H1 (cell line): ENCODE data around the gene ZBTB22. TPM values are rescaled to one million over a fixed set of nuclear protein-coding genes. Genes with fewer than 3 reads are reported as not detected.

Source experiments
- polyA plus RNA-seq, 7 experiments: library from polyadenylated mRNA; depleted of rRNA in 3 of 7; stranded (reverse) in 5 of 7; unstranded in 2 of 7; fragments of >200 nt in 5 of 7; fragments of 200-250 nt in 2 of 7; gene quantifications; 1 replicate in 5 of 7; 2 replicates in 1 of 7; 4 replicates in 1 of 7; pipeline versions ENCODE4 v1.2.1 to v1.2.3, GENCODE V29; 2011 to 2013; ENCODE audit warnings: missing spikeins in 2 of 7, mixed read lengths in 2 of 7
- total RNA-seq: library from RNA; stranded (reverse); fragmentation: NEBNext Ultra II Directional; extraction: Animal tissue kit (Norgen Biotek cat#: 25700); gene quantifications from 2 replicates; pipeline ENCODE4 v1.2.1, GENCODE V29; 2021
- TF ChIP-seq, protein P1 (sequence below): fragments of 300-600 bp; sonication (generic); IDR thresholded peaks from 2 replicates; pipeline ENCODE4 v1.7.1; 2012; ENCODE audit warnings: low read length, moderate library complexity, mild to moderate bottlenecking, inconsistent platforms; ENCODE audit not compliant: insufficient replicate concordance

The ZBTB22 gene
- total and polyA plus RNA-seq, 2 of the 8 experiments (the other 6 are each of a cell fraction or from before 2014, with no cell fraction given) = 7.4 to 9.9 TPM

DNA sequence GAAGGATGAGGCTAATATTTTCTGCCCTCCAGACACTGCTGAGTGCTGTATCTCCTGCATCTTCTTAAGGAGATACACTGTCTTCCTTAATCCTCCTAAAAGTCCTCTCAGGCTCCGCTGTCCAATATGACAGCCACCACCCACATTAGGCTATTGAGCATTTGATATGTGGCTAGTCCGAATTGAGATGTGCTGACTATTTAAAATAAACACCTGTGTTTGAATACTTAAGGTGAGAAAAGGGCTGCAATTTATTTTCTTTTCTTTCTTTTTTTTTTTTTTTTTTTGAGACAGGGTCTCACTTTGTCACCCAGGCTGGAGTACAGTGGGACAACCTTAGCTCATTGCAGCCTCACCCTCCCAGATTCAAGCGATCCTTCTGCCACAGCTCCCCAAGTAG, 15.7 kb downstream of the ZBTB22 start (continued):
- TF ChIP-seq, protein P1, sequence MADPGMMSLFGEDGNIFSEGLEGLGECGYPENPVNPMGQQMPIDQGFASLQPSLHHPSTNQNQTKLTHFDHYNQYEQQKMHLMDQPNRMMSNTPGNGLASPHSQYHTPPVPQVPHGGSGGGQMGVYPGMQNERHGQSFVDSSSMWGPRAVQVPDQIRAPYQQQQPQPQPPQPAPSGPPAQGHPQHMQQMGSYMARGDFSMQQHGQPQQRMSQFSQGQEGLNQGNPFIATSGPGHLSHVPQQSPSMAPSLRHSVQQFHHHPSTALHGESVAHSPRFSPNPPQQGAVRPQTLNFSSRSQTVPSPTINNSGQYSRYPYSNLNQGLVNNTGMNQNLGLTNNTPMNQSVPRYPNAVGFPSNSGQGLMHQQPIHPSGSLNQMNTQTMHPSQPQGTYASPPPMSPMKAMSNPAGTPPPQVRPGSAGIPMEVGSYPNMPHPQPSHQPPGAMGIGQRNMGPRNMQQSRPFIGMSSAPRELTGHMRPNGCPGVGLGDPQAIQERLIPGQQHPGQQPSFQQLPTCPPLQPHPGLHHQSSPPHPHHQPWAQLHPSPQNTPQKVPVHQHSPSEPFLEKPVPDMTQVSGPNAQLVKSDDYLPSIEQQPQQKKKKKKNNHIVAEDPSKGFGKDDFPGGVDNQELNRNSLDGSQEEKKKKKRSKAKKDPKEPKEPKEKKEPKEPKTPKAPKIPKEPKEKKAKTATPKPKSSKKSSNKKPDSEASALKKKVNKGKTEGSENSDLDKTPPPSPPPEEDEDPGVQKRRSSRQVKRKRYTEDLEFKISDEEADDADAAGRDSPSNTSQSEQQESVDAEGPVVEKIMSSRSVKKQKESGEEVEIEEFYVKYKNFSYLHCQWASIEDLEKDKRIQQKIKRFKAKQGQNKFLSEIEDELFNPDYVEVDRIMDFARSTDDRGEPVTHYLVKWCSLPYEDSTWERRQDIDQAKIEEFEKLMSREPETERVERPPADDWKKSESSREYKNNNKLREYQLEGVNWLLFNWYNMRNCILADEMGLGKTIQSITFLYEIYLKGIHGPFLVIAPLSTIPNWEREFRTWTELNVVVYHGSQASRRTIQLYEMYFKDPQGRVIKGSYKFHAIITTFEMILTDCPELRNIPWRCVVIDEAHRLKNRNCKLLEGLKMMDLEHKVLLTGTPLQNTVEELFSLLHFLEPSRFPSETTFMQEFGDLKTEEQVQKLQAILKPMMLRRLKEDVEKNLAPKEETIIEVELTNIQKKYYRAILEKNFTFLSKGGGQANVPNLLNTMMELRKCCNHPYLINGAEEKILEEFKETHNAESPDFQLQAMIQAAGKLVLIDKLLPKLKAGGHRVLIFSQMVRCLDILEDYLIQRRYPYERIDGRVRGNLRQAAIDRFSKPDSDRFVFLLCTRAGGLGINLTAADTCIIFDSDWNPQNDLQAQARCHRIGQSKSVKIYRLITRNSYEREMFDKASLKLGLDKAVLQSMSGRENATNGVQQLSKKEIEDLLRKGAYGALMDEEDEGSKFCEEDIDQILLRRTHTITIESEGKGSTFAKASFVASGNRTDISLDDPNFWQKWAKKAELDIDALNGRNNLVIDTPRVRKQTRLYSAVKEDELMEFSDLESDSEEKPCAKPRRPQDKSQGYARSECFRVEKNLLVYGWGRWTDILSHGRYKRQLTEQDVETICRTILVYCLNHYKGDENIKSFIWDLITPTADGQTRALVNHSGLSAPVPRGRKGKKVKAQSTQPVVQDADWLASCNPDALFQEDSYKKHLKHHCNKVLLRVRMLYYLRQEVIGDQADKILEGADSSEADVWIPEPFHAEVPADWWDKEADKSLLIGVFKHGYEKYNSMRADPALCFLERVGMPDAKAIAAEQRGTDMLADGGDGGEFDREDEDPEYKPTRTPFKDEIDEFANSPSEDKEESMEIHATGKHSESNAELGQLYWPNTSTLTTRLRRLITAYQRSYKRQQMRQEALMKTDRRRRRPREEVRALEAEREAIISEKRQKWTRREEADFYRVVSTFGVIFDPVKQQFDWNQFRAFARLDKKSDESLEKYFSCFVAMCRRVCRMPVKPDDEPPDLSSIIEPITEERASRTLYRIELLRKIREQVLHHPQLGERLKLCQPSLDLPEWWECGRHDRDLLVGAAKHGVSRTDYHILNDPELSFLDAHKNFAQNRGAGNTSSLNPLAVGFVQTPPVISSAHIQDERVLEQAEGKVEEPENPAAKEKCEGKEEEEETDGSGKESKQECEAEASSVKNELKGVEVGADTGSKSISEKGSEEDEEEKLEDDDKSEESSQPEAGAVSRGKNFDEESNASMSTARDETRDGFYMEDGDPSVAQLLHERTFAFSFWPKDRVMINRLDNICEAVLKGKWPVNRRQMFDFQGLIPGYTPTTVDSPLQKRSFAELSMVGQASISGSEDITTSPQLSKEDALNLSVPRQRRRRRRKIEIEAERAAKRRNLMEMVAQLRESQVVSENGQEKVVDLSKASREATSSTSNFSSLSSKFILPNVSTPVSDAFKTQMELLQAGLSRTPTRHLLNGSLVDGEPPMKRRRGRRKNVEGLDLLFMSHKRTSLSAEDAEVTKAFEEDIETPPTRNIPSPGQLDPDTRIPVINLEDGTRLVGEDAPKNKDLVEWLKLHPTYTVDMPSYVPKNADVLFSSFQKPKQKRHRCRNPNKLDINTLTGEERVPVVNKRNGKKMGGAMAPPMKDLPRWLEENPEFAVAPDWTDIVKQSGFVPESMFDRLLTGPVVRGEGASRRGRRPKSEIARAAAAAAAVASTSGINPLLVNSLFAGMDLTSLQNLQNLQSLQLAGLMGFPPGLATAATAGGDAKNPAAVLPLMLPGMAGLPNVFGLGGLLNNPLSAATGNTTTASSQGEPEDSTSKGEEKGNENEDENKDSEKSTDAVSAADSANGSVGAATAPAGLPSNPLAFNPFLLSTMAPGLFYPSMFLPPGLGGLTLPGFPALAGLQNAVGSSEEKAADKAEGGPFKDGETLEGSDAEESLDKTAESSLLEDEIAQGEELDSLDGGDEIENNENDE = no peak
